ENCODE measurements around the gene CXCL6.
A peak's percentile ranks its signal among the peaks of the same experiment; 100 is the strongest.

CXCL6 gene

DNA sequence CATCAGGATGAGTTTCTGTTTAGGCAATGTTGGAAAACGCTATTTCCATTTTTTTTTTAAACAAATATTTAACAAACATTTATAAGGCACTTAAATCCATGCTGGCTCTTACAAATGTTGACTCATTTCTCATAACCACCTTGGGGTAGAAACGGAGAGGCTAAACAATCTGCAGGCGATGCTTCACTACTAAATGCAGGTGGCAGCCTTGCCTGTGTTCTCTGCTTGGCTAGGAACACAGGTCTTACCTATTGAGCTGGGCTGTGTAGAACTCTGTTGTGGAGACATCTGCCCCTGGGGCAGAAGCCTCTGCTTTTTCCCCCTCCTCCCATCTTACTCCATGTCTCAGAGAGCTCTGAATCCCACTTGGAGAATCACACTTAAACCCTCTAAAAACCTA is 31.3 kb downstream of the CXCL6 start:
- no peak for ATAC-seq
- TF ChIP-seq ZFP30 (CRISPR knock-in tag; IDR thresholded peaks at IDR 0.05): no peak
- TF ChIP-seq, protein P1, sequence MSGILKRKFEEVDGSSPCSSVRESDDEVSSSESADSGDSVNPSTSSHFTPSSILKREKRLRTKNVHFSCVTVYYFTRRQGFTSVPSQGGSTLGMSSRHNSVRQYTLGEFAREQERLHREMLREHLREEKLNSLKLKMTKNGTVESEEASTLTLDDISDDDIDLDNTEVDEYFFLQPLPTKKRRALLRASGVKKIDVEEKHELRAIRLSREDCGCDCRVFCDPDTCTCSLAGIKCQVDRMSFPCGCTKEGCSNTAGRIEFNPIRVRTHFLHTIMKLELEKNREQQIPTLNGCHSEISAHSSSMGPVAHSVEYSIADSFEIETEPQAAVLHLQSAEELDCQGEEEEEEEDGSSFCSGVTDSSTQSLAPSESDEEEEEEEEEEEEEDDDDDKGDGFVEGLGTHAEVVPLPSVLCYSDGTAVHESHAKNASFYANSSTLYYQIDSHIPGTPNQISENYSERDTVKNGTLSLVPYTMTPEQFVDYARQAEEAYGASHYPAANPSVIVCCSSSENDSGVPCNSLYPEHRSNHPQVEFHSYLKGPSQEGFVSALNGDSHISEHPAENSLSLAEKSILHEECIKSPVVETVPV (CRISPR knock-in tag; IDR thresholded peaks at IDR 0.05): no peak
- no peak for TF ChIP-seq PPARA (CRISPR knock-in tag; IDR thresholded peaks at IDR 0.05; ENCODE audit: borderline replicate concordance)
- no peak for TF ChIP-seq BACH2 (CRISPR knock-in tag; IDR thresholded peaks at IDR 0.05; ENCODE audit: borderline replicate concordance)
- TF ChIP-seq, protein P2, sequence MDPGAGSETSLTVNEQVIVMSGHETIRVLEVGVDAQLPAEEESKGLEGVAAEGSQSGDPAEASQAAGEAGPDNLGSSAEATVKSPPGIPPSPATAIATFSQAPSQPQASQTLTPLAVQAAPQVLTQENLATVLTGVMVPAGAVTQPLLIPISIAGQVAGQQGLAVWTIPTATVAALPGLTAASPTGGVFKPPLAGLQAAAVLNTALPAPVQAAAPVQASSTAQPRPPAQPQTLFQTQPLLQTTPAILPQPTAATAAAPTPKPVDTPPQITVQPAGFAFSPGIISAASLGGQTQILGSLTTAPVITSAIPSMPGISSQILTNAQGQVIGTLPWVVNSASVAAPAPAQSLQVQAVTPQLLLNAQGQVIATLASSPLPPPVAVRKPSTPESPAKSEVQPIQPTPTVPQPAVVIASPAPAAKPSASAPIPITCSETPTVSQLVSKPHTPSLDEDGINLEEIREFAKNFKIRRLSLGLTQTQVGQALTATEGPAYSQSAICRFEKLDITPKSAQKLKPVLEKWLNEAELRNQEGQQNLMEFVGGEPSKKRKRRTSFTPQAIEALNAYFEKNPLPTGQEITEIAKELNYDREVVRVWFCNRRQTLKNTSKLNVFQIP (CRISPR knock-in tag; IDR thresholded peaks at IDR 0.05; ENCODE audit: borderline replicate concordance, low read depth): no peak
- TF ChIP-seq, protein P3, sequence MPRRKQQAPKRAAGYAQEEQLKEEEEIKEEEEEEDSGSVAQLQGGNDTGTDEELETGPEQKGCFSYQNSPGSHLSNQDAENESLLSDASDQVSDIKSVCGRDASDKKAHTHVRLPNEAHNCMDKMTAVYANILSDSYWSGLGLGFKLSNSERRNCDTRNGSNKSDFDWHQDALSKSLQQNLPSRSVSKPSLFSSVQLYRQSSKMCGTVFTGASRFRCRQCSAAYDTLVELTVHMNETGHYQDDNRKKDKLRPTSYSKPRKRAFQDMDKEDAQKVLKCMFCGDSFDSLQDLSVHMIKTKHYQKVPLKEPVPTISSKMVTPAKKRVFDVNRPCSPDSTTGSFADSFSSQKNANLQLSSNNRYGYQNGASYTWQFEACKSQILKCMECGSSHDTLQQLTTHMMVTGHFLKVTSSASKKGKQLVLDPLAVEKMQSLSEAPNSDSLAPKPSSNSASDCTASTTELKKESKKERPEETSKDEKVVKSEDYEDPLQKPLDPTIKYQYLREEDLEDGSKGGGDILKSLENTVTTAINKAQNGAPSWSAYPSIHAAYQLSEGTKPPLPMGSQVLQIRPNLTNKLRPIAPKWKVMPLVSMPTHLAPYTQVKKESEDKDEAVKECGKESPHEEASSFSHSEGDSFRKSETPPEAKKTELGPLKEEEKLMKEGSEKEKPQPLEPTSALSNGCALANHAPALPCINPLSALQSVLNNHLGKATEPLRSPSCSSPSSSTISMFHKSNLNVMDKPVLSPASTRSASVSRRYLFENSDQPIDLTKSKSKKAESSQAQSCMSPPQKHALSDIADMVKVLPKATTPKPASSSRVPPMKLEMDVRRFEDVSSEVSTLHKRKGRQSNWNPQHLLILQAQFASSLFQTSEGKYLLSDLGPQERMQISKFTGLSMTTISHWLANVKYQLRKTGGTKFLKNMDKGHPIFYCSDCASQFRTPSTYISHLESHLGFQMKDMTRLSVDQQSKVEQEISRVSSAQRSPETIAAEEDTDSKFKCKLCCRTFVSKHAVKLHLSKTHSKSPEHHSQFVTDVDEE (CRISPR knock-in tag; IDR thresholded peaks at IDR 0.05): no peak
- TF ChIP-seq OSR1 (CRISPR knock-in tag; IDR thresholded peaks at IDR 0.05): no peak
- no peak for TF ChIP-seq TOX (CRISPR knock-in tag; IDR thresholded peaks at IDR 0.05; ENCODE audit: borderline replicate concordance)
- TF ChIP-seq, protein P4, sequence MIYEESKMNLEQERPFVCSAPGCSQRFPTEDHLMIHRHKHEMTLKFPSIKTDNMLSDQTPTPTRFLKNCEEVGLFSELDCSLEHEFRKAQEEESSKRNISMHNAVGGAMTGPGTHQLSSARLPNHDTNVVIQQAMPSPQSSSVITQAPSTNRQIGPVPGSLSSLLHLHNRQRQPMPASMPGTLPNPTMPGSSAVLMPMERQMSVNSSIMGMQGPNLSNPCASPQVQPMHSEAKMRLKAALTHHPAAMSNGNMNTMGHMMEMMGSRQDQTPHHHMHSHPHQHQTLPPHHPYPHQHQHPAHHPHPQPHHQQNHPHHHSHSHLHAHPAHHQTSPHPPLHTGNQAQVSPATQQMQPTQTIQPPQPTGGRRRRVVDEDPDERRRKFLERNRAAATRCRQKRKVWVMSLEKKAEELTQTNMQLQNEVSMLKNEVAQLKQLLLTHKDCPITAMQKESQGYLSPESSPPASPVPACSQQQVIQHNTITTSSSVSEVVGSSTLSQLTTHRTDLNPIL (CRISPR knock-in tag; IDR thresholded peaks at IDR 0.05; ENCODE audit: low read depth): no peak
- no peak for TF ChIP-seq SNAI2 (CRISPR knock-in tag; IDR thresholded peaks at IDR 0.05)
- no peak for TF ChIP-seq ARNTL (CRISPR knock-in tag; IDR thresholded peaks at IDR 0.05; ENCODE audit: borderline replicate concordance, low read depth)
- TF ChIP-seq ZNF8 (CRISPR knock-in tag; IDR thresholded peaks at IDR 0.05): no peak
- no peak for TF ChIP-seq ZNF70 (CRISPR knock-in tag; IDR thresholded peaks at IDR 0.05)
- no peak for TF ChIP-seq ZFP3 (CRISPR knock-in tag; IDR thresholded peaks at IDR 0.05)
- TF ChIP-seq ZC3H10 (CRISPR knock-in tag; IDR thresholded peaks at IDR 0.05): no peak
- TF ChIP-seq RARB (CRISPR knock-in tag; IDR thresholded peaks at IDR 0.05): no peak
- TF ChIP-seq ZNF565 (CRISPR knock-in tag; conservative IDR thresholded peaks at IDR 0.05; ENCODE audit: low read depth): no peak
- no peak for TF ChIP-seq GLIS3 (CRISPR knock-in tag; IDR thresholded peaks at IDR 0.05)
- TF ChIP-seq, protein P5, sequence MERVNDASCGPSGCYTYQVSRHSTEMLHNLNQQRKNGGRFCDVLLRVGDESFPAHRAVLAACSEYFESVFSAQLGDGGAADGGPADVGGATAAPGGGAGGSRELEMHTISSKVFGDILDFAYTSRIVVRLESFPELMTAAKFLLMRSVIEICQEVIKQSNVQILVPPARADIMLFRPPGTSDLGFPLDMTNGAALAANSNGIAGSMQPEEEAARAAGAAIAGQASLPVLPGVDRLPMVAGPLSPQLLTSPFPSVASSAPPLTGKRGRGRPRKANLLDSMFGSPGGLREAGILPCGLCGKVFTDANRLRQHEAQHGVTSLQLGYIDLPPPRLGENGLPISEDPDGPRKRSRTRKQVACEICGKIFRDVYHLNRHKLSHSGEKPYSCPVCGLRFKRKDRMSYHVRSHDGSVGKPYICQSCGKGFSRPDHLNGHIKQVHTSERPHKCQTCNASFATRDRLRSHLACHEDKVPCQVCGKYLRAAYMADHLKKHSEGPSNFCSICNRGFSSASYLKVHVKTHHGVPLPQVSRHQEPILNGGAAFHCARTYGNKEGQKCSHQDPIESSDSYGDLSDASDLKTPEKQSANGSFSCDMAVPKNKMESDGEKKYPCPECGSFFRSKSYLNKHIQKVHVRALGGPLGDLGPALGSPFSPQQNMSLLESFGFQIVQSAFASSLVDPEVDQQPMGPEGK (CRISPR knock-in tag; IDR thresholded peaks at IDR 0.05; ENCODE audit: borderline replicate concordance): no peak
- no peak for TF ChIP-seq TCF4 (CRISPR knock-in tag; IDR thresholded peaks at IDR 0.05; ENCODE audit: borderline replicate concordance)

DNA sequence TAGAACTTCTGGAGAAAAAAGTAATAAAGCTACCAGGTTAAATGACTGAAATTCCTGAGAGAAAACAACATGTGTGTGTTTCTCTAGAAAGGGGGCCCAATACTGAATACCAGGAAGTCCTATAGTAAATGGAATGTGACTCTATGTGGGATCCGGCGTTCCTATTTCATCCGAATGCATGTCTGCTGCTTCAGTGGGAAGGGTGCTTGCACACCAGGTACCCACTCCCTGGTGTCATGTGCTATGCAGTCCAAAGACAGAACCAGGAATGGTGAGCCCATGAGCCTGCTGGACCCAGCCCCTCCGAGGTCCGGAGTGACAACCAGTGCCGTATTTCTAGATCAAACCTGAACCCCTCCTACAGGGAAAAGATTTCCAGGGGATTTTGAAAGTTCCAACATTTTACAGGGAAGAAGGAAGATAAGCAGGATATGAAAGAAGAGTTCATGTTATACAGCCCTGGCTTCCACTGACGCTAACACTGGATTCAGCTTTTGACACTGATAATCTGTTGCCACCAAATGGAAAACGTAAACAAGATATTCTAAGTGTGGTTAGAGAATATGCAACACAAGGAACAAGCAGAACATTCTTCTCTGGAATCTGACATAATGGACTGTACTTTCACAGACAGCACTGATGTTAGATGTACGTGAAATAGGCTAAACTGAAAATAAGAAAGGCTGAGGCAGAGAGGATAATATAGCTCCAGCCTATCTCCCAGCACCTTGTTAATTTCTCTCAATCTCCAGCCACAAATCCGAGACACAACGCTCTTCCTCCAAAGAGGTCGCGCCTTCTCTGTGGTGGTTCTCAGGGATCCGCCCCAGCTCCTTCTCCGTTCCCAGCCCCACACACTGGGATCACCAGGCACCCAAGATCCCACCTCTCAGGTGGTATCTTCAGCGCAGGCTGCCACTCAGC is 32.0 kb downstream of the CXCL6 start:
- TF ChIP-seq ZFP30 (CRISPR knock-in tag; IDR thresholded peaks at IDR 0.05) (no peak), OSR1 (CRISPR knock-in tag; IDR thresholded peaks at IDR 0.05) (no peak), GLIS3 (CRISPR knock-in tag; IDR thresholded peaks at IDR 0.05) (no peak), ZNF70 (CRISPR knock-in tag; IDR thresholded peaks at IDR 0.05) (no peak), ISL1 (CRISPR knock-in tag; IDR thresholded peaks at IDR 0.05) (no peak), TOX (CRISPR knock-in tag; IDR thresholded peaks at IDR 0.05; ENCODE audit: borderline replicate concordance) (no peak), BACH2 (CRISPR knock-in tag; IDR thresholded peaks at IDR 0.05; ENCODE audit: borderline replicate concordance) (no peak), ZNF8 (CRISPR knock-in tag; IDR thresholded peaks at IDR 0.05) (no peak), ARNTL (CRISPR knock-in tag; IDR thresholded peaks at IDR 0.05; ENCODE audit: borderline replicate concordance, low read depth) (no peak), ZFP3 (CRISPR knock-in tag; IDR thresholded peaks at IDR 0.05) (no peak)
- TF ChIP-seq, protein P1 (CRISPR knock-in tag; IDR thresholded peaks at IDR 0.05): no peak
- TF ChIP-seq, protein P3 (CRISPR knock-in tag; IDR thresholded peaks at IDR 0.05): no peak
- peak; percentile 53 for ATAC-seq
